ENCODE measurements around the gene PTRH1. TPM values are rescaled to one million over a fixed set of nuclear protein-coding genes. Genes with fewer than 3 reads are reported as not detected.

Gene PTRH1
- total RNA-seq, 2 donors from 2014 or later: 6.5 to 13.5 TPM

Other genes with a start within 250 kb of the PTRH1 start
- 10 to 100 TPM; 14.7 to 17.1 TPM for gene STXBP1, start 103.4 kb downstream of the PTRH1 start, total RNA-seq
- under 1 TPM in 1 of 2 donors, not detected in 1; 0.13 TPM for gene CFAP157, start 8.7 kb downstream of the PTRH1 start, total RNA-seq
- 1 to 10 TPM; 1.8 to 2.0 TPM for gene TTC16, start 416 bp upstream of the PTRH1 start, total RNA-seq
- 10 to 100 TPM in 1 of 2 donors, 1 to 10 TPM in 1; 8.5 to 15.7 TPM for gene TOR2A, start 19.6 kb upstream of the PTRH1 start, total RNA-seq
- 10 to 100 TPM; 27.6 to 46.8 TPM for gene SH2D3C, start 63.0 kb upstream of the PTRH1 start, total RNA-seq
- gene CDK9, start 70.4 kb upstream of the PTRH1 start, total RNA-seq: 10 to 100 TPM; 82.8 to 94.2 TPM
- 10 to 100 TPM; 56.7 to 95.6 TPM for gene FPGS, start 87.2 kb upstream of the PTRH1 start, total RNA-seq
- 10 to 100 TPM in 1 of 2 donors, 1 to 10 TPM in 1; 10.0 to 18.7 TPM for gene ENG, start 139.0 kb upstream of the PTRH1 start, total RNA-seq
- gene AK1, start 162.0 kb upstream of the PTRH1 start, total RNA-seq: 10 to 100 TPM; 23.2 to 79.0 TPM
- gene ST6GALNAC6, start 183.9 kb upstream of the PTRH1 start, total RNA-seq: 100 to 1,000 TPM in 1 of 2 donors, 10 to 100 TPM in 1; 61.7 to 124 TPM
- gene ST6GALNAC4, start 201.4 kb upstream of the PTRH1 start, total RNA-seq: 10 to 100 TPM; 19.6 to 19.8 TPM
- 1 to 10 TPM; 2.6 to 3.7 TPM for gene PIP5KL1, start 215.1 kb upstream of the PTRH1 start, total RNA-seq
- gene DPM2, start 222.2 kb upstream of the PTRH1 start, total RNA-seq: 10 to 100 TPM; 29.4 to 54.5 TPM

Measured in activated T-helper 17 cell treated with anti-CD3 and anti-CD28 coated beads, Interleukin-2, amount 50 U/mL, for 72 hours (primary cell).